HL-60/S4 treated with phorbol 12-myristate 13-acetate at 8.2 ng/mL for 4 days and 3 days (cell line): Measurements from ENCODE around the gene PER3.

ENCODE experiments used
- in situ Hi-C: fragments of 300-500 bp; cut with MboI; formaldehyde crosslinking; loops from 2 replicates; pipeline ENCODE4 v1.15.0; 2022; ENCODE audit warnings: low sequenced_read_pairs

Gene PER3

DNA sequence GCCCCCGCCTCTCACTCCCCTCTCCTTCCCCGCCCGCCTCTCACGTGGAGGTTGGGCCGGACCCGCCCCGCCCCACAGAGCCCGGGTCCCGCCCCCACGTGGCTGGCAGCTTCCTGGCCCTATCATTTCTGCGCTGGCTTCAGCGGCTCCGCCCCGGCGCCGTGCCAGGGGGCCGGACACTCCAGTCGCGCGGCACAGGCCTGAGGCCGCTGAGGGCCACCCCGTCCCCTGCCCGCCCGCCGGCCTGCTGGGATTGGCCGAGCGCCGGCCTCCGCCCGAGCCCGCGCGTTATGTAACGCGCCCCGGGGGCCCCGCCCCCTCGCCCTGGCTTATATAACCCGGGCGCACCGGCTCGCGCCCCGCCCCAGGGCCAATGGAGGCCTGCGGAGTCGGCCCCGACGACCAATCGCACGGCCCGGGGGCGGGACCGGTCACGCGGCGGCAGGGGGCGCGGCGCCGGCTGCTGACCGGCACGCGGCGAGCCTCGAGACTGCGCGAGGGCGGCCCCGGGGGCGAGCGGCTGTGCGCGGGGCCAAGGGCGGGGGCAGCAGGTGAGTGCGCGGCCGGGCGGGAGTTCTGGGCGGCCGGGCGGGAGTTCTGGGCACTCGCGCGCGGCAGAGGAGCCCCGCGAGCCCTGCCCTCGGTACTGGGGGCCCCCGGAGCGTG, at the start of gene PER3:
TSS of gene PER3 (plus strand) at position 466 of the 666 bp plus-strand sequence. CDS start 587 bp downstream, outside the sequence.
- in situ Hi-C loops: no loop called here

GRCh38 chr1:7738044-7738443, 46.0 kb upstream of the PER3 start:
- in situ Hi-C loops: no loop called here

DNA sequence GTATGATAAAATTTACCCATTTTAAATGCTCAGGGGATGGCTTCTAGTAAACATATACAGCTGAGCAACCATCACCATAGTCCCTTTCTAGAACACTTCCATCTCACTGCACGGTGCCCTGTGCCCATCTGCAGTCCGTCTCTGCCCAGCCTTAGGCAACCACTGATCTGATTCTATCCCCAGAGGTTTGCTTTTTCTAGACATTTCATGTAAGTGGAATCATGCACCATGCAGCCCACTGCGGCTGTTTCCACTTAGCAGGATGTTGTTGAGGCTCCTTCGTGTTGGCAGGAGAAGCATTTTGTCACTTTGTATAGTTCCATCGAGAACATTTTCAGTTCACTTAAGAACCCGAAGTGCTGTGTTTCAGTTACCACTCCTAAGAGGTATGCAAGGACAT, 40.7 kb upstream of the PER3 start:
- in situ Hi-C loops: no loop called here

GRCh38 chr1:7744882-7745281, 39.2 kb upstream of the PER3 start:
- in situ Hi-C loops: no loop called here

- in situ Hi-C loops: no loop called here
These were observed 38.3 kb upstream of the PER3 start for GRCh38 chr1:7745783-7746182.

DNA sequence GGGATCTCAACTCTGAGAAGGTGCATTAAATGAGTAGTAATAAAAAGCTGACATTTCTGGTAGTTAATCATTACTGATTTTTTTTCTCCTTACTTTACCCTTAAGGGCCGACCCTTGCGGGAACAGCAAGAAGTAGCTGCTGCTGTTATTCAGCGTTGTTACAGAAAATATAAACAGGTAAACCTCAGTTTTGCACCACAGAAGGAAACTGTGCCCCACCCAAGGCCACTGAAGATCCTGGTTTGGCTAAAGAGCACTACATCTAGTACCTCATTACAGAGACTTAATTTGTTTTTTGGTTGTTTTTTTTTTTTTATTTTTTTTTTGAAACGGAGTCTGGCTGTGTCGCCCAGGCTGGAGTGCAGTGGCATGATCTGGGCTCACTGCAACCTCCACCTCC, 36.5 kb upstream of the PER3 start:
- in situ Hi-C loops: no loop called here

GRCh38 chr1:7749126-7749525, 35.0 kb upstream of the PER3 start:
- in situ Hi-C loops: no loop called here

- in situ Hi-C loops: no loop called here
These were observed 32.9 kb upstream of the PER3 start for GRCh38 chr1:7751174-7751573.

DNA sequence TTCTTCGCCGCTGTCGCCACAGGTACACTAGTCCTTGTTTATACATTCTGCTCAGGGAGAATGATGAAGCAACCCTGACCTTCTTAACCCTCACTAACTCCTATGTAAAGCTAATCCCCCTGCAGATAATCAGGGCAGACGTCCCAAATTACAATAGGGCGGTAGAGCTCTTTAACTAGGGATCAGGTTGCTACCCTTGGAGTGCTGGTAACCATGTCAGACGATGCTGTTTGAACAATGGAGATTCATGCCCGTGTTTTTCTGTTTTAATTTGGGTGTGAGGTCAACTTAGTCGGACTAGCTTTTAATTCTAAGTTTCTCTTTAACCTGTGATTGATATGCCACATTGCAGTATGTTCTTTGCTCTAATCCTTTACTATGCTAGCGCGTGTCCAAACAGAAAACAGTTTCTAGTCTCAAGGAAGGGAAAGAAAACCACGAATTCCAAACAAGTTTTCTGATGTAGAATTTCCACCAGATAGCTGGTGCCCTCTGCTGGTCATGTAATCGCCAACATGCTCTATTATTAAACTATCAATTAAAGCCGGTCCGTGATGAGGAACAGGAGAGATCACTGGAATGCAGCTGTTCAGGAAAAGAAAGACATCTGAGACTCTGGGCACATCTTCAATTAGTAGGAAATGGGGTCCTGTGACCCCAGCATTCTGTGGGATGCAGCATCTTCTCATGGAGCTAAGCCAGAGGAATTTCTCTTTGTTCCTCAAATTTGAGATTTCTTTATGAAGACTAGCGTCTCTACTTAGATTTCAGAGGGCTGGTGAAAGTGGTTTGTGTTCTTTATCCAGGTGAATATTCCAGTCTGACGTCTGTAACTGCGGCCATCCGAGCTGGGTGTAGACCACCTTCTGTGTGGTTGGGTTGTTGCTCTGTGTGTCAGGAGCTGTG, 31.3 kb upstream of the PER3 start:
- in situ Hi-C loops: no loop called here

- in situ Hi-C loops: no loop called here
These were observed 30.4 kb upstream of the PER3 start for GRCh38 chr1:7753641-7754040.

GRCh38 chr1:7754234-7754633, 29.9 kb upstream of the PER3 start:
- in situ Hi-C loops: no loop called here

GRCh38 chr1:7755448-7755847, 28.6 kb upstream of the PER3 start:
- in situ Hi-C loops: no loop called here

DNA sequence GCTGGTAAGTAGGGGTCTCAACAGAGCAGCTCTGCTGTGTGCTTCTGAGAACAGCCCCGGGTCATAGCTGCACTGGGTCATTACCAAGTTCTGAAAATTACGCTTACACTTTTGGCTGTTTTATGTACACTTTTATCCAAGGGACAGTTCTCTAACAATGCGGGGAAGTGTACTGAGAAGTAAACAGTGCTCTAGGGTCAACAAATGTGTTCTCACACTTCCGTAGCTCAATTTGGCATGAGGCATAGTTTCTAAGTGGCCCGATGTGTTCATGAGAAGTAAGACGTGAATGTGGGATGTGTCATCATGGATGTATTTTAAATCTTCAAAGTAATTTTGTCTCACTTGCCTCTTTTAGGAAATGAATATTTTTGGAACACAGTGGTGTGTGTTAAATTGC, 23.8 kb upstream of the PER3 start:
- in situ Hi-C loops: no loop called here

GRCh38 chr1:7761103-7761502, 23.0 kb upstream of the PER3 start:
- in situ Hi-C loops: no loop called here

GRCh38 chr1:7767176-7767575, 16.9 kb upstream of the PER3 start:
- in situ Hi-C loops: no loop called here

- in situ Hi-C loops: no loop called here
These were observed 15.5 kb upstream of the PER3 start for GRCh38 chr1:7768583-7768982.

DNA sequence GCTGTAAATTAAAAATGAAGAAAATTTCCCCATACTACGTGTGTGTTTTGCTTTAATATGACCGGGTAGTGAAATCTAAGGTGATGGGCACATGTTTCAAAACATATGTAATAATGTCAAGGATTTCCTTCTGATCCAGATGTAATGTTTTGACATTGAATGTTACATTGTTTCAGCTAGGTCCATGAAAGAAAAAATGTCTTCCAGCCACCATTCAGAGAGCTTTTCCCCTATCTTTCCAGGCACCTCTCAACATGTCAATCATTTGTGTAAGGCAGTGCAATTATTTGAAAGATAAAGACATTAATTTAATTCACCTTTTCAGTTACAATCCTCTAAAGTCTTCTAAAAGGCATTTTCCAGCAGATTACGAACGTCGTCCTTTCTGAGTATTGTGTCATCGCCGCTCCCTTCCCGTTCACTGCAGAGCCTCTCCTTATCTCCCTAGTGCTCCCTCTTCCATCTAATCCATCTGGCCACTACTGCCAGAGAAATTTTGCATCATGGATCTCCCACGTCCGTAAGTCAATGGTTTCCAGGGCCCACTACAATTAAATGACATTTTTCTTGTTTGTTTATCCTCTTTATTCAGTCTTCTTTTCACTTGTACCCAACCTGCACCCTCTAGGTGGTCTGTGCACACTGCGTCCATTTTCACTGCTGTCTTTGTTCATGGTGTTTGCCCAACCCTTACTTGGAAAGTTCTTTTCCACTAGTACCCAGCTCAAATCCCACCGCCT, 14.2 kb upstream of the PER3 start:
- in situ Hi-C loops: no loop called here

DNA sequence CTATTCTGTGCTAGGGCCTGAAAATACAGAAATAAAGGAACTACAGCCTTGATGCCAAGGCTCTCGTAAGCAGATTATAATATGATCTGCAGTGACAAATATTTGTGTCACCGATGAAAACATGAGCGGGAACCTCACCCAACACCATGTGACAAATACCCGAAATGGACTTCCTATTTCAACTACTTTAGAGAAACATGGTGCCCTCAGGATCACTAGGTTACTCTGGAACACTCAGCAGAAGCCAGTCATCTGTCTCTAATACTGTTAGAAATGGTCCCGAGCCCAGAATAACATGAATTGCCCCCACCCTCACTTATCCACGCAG, 13.5 kb upstream of the PER3 start:
- in situ Hi-C loops: no loop called here

DNA sequence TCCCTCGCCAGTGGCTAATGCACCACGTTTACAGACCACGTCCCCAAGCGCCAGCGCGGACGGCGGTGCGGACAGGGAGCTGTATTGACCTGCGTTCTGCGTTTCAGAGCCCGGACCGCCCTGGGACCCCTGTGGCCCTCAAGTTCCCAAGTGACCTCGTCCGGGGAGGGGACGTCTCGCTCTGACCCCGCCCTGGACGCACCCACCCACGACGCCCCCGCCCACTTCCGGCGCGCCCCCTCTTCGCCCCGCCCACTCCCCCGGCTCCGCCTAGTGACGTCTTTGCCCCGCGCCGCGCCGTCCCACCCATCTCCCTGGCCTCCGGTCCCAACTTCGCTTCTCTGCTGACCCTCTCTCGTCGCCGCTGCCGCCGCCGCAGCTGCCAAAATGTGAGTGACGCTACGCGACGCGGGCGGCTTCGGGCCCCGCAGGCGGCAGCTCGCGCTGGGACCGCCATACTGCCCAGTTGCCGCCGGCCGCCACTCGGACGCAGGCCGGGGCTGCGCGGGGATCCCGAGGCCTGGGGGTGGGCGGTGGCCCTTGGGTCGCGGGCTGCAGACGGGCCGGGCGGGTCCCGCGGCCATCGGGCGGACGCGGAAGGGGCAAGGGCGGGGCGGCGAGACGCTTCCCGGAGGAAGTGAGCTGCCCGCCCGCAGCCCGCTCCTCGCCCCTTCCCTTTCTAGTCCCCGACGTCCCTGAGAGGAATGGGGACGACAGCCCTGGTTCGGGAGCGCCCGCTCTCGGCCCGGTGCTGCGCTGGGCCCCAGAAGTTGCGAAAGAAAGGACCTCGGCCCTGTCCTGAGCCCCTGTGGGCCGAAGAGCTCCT, 12.9 kb upstream of the PER3 start, which contains the start of gene VAMP3:
TSS of gene VAMP3 (plus strand) at position 300 of the 826 bp plus-strand sequence. CDS start at position 388, 88 bp downstream.
- in situ Hi-C loops: no loop called here

DNA sequence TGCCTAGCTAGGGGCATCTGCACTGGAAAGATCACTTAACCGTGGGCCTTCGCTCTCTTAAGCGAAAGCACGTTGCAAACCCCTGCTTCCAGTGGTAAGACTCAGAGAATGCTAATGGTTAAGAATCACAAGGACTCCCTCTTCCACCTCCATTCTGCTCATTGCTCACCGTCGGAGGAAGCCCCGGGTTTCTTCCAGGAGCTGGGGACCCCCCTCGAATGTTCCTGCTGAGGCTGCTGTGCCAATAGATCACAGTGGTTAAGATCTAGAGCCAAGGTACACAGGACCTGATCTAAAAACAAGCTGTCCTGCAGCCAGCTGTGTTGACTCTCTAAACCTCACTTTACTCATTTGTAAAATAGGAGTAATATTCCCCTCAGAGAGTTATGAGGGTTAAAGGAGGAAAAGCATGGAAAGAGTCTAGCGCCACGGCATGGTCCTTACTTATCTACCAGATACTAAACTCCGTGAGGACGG, 12.2 kb upstream of the PER3 start:
- in situ Hi-C loops: no loop called here

GRCh38 chr1:7777591-7777990, 6.5 kb upstream of the PER3 start:
- in situ Hi-C loops: no loop called here
